DMS114 treated with DMSO at 0.1 percent for 48 hours (cell line): ENCODE measurements around the gene FARS2.

ENCODE experiments used
- DNase-seq: peaks from one replicate; lab custom pipeline; 2025; ENCODE audit not compliant: unreplicated experiment; lab: John Stamatoyannopoulos, UW

The FARS2 gene

DNA sequence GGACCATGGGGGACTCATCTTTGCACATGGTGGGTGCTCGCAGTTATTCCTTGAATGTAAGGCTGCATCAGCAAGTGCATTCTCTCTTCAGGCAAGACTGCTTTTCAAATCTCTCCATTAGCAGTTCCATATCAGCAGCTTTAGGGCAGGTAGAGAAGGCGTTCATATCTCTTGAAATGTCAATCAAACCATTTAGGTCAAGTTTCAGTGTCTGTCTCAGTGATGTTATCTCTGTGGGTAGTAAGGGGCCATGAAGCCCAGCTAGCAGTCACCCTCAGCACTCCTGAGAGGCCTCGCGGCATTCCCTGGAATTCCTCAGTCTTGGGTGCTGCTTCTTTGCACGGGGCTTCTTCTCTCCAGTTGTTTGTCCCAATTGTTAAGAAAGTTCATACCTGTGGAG lies 24.2 kb downstream of the FARS2 start:
- no peak for DNase-seq

GRCh38 chr6:5286780-5287179 lies 25.5 kb downstream of the FARS2 start:
- DNase-seq, result no peak

DNA sequence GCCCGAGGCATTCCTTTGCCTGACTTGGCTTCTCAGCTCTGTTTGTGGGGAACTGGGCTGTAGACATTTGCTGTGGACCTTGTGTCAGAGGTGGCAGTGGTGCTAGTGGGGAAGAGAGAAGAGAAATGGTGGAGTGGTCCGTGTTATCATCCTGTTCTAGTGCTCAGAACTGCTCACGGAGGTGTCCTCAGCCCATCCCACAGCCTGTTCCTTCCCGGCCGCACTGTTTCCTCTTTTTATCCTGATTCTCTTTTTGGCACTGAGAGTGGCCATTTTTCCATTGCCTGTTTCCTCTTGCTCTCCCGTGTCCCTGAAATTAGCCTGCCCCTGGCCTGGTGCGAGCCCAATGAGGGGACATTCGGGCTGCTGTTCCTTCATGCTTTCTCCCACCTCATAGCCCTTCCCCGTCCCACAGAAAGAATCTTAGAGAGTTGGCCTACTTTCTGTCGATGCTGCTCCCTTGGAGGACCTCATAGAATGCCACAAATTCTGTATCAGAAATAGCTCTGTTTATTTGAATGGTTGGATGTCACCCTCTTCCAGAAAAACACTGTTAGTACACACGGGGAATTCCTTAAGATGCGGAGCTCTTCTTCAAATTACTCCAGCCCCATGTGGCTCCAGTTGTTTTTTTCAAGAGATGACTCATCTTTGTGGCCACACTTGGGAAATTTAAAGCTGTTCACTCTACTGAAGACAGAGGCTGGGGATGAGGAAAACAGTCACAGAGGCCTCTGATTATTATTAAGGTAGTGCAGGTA lies 26.1 kb downstream of the FARS2 start:
- no peak for DNase-seq

GRCh38 chr6:5287966-5288297 lies 26.6 kb downstream of the FARS2 start:
- DNase-seq, result no peak

- no peak for DNase-seq
Observed at GRCh38 chr6:5290097-5290496, 28.8 kb downstream of the FARS2 start.

GRCh38 chr6:5290500-5290899 lies 29.2 kb downstream of the FARS2 start:
- DNase-seq, result no peak

DNA sequence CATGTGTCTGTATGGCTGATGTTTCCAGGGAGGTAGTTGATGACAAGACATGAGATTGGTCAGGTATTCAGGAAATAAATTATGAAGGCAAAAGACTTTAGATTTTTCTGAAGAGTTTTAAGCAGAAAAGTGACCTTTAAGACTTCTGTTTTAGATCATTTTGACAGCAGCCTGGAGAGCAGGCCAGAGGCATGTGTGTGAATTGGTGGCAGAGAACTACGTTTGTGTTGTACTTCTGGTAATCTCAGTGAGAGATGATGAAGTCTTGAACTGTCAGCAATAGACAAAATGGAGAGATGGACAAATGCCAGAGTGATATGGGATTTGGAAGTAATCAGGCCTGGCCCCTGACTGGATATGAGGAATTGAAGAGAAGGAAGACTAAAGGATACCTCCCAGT lies 30.8 kb downstream of the FARS2 start:
- no peak for DNase-seq

DNA sequence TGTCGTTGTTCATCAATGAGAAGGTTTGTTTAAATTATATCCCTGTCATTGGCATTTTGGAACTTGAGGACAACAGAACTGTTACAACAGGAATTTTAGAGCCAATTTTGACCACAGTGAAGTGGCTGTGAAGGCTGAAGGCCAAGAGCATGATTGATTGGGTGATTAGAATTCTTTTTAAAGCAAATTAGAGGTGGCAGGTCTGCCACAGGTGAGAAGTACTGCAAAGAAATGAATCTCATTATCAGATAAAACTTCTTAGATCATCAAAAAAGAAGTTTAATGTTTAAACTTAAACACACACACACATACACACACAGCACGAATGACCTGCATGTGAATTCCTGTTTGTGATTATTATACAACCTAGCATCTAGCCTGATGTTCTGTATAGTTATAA lies 32.4 kb downstream of the FARS2 start:
- no peak for DNase-seq

DNA sequence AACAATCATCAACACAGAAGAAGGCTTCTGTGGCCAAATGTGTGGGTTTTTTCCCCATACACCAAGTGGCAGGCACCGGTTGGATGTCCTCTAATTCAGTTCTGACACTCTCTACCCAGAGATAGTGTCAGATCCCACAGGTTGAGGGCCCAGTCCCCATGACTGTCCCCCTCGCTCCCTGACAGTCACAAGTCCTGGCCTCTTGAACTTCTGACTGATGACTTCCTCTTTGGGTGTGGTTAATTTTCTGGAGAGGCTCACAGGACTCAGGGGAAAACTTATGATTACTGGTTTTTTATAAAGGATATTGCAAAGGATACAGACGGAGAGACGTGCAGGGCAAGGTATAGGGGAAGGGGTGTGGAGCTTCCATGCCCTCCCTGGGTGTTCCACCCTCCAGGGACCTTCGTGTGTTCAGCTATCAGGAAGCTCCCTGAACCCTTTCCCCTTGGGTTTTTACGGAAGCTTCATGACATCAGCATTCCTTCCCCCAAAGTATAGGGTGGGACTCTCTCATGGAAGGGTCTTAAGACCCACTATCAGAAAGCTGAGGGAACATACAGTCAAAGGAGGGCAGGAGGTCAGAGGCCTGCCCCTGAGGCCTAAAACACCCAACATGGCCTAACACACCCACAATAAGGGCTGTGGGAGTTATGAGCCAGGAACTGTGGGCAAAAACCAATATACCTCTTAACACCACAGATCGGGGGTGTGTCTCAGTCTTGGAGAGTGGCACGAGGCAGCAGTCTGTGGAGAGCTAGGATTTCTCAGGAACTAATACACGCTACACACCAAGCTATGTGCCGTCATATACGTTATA lies 33.3 kb downstream of the FARS2 start:
- no peak for DNase-seq

GRCh38 chr6:5295623-5296022 lies 34.3 kb downstream of the FARS2 start:
- DNase-seq, result no peak

DNA sequence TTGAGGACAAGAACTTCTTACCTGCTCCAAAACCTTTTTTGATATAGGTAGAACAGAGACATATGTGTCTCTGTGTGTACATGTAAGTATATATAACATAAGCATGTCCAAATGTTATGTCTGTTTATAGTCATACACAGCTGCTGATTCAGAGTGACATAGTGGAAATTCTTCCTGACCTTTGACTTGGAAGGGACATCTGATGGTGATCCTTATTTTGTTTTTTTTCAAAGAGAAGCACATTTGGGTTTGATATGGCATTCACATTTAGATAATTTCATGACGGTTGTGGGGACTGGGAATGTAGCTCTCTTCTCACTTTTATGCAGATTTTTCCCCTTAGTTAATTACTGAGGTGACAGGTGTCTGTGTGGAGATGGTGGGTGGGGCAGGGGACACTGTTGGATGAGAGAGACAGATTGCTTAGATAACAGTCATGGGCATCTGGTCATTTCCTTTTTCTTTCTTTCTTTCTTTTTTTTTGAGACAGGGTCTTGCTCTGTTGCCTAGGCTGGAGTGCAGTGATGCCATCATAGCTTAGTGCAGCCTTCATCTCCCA lies 39.0 kb downstream of the FARS2 start:
- DNase-seq, result no peak

DNA sequence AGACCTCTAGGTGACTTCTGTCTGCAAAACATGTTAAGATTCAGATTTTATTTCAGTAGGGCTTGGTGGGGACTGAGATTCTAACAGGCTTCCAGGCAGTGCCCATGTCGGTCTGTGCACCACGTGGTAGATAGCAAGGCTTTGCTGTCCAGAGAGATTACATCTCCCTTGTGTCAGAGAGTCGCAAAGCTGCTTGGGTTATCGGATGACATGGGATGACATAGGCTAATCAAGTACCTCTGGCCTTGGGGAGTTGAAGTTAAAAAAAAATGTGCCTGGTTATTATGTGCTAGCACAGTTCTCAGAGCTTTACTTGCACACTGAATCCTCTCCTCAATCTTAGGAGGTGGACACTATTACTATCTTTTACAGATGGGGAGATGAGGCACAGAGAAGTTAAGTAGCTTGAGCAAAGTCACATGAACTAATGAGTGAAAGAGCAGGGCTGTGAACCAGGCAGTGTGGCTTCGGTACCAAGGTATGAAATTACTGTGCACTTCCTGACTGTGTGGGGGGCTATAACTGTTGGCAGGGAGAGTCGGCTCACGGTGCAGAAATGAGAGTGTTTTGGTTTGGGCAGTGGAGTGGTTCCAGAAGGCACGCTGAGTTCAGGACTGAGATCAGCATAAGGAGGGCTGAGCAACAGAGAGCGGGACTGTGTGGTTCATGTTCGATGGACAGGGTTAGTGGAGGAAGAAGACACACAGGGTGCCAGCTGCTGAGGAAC lies 41.1 kb downstream of the FARS2 start:
- DNase-seq, result no peak

GRCh38 chr6:5302995-5303622 lies 41.8 kb downstream of the FARS2 start:
- no peak for DNase-seq

DNA sequence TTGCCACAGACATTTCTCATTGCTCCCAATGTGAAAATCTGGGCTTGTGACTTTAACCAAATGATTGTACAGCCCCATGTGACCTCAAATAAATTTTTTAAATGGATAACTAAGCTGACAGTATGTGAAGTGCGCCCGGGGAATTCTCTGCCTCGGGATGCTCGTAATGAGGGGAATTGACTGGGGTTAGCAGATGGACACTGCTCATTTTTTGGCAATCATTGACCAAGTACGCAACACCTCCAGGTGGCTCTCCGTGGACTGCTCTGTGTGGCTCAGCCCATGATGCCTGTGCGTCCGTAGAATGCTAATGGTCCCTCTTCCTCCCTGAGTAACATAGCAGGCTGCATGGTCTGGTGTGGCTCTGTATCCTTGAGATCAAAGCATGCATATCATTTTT lies 42.4 kb downstream of the FARS2 start:
- no peak for DNase-seq

GRCh38 chr6:5305968-5306626 lies 44.8 kb downstream of the FARS2 start:
- no peak for DNase-seq

- DNase-seq, result no peak
Observed at GRCh38 chr6:5307058-5307457, 45.7 kb downstream of the FARS2 start.

GRCh38 chr6:5308066-5308465 lies 46.8 kb downstream of the FARS2 start:
- DNase-seq, result no peak

DNA sequence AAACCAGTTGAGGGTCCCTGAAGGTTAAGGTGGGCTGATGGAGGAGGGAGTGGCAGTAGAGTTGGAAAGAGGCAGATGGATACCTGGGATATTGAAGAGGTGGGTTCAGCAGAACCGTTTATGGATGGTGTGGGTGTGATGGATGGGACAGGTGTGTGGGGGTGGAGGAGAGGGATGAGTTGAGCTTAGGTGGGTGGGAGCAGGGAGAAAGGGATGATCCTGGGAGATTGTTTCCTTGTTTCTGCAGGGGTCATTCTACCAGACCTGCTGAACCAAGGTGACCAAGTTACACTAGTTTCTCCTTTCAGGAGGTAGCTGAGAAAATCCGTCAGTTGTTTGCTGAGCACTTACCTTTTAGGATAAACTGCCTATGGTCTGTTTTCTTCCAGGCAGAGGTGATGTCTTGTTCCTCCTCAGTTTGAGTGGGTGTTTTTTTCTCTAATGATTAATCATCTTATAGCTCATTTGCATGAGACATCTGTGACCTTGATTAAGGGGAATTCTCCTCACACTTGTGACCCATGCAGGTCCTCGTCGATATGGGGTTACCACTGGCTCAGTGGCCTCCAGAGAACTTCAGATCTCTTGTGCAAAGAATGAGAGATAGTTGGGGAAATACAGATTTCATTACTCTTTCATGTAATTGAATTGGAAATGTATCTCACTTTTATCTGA lies 53.0 kb downstream of the FARS2 start:
- no peak for DNase-seq

- no peak for DNase-seq
Observed at GRCh38 chr6:5315881-5316280, 54.6 kb downstream of the FARS2 start.

GRCh38 chr6:5316951-5317350 lies 55.6 kb downstream of the FARS2 start:
- DNase-seq, result no peak
